Upper lobe of right lung (tissue), 1 donor: ENCODE data around the gene XPNPEP2. TPM values are rescaled to one million over a fixed set of nuclear protein-coding genes. Genes with fewer than 3 reads are reported as not detected.
"Not testable (repeated sequence)": the region's sequence is repeated elsewhere in the genome, so short reads cannot be mapped to it uniquely, and the experiment has no call there.

Experiments
- ATAC-seq: fragments of 200-7000 bp; cut with Tn5 transposase; one replicate; pipeline ENCODE4 v1.9.1; 2020; ENCODE audit warnings: mild to moderate bottlenecking, moderate library complexity
- DNase-seq: peaks from one replicate; pipeline ENCODE4 v3.0.0-alpha.2; 2020
- H3K27ac ChIP-seq: fragments of 200-600 bp; one replicate; pipeline ENCODE4 v1.8.0; 2022
- H3K27me3 ChIP-seq: fragments of 200-600 bp; one replicate; pipeline ENCODE4 v1.8.0; 2022; ENCODE audit warnings: mild to moderate bottlenecking
- H3K36me3 ChIP-seq: fragments of 200-600 bp; one replicate; pipeline ENCODE4 v1.8.0; 2022
- H3K4me1 ChIP-seq: fragments of 200-600 bp; one replicate; pipeline ENCODE4 v1.8.0; 2022
- H3K4me3 ChIP-seq: fragments of 200-600 bp; one replicate; pipeline ENCODE4 v1.8.0; 2022; ENCODE audit warnings: mild to moderate bottlenecking
- H3K9me3 ChIP-seq: fragments of 200-600 bp; one replicate; pipeline ENCODE4 v1.8.0; 2022
- intact Hi-C: fragments of 100-400 bp; cut with DNase I; formaldehyde crosslinking; loops from one replicate; pipeline ENCODE4 v1.11.0; 2022
- total RNA-seq: library from RNA; stranded (reverse); fragmentation: NEBNext Ultra II Directional; extraction: Animal tissue kit (Norgen Biotek cat#: 25700); gene quantifications from one replicate; pipeline ENCODE4 v1.2.1, GENCODE V29; 2021
- TF ChIP-seq, protein P1 (sequence below): fragments of 200-600 bp; IDR thresholded peaks from one replicate; pipeline ENCODE4 v1.8.0; 2022; ENCODE audit warnings: antibody characterized with exemption
- donor health status: DM: no; HTN: yes; CAD: no; lungs with severe emphysema.

Gene XPNPEP2
- total RNA-seq, 1 donor from 2014 or later, result 0.93 TPM

DNA sequence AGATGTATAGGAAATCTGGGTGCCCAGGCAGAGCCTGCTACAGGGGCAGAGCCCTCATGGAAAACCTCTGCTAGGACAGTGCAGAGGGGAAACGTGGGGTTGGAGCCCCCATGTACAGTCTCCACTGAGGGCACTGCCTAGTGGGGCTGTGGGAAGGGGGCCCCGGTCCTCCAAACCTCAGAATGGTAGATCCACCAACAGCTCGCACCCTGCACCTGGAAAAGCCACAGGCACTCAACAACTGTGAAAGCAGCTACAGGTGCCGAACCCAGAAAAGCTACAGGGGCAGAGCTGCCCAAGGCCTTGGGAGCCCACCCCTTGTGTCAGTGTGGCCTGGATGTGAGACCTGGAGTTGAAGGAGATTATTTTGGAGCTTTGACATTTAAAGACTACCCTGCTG, 5.4 kb upstream of the XPNPEP2 start:
- no peaks in the 10 kb centered on the region for H3K36me3 ChIP-seq

DNA sequence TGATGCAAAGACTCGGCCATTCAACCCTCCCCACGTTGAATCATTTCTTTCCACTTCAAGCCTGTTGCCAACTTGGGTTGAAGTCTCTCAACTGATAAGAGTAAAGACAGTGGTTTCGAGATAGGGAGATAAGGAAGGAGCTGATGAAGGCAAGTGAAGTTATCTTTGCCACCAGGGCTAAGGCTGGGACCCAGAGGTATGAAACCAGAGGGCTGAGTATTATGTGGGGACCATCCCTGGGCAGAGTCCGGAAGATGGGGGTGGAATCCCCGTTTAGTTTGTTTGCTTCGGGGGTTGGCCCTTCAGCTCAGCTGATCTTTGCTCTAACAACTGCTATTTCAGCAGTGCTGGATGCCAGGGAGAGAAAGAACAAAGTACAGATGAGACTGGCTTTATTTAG, 2.3 kb upstream of the XPNPEP2 start:
- intact Hi-C loops, result no loop called here
- H3K4me1 ChIP-seq, result no peaks in the 10 kb centered on the region
- no peak overlapping the region for H3K4me3 ChIP-seq
- no peak for DNase-seq
- no peaks in the 10 kb centered on the region for H3K27me3 ChIP-seq
- ATAC-seq, result no peak
- TF ChIP-seq, protein P1, sequence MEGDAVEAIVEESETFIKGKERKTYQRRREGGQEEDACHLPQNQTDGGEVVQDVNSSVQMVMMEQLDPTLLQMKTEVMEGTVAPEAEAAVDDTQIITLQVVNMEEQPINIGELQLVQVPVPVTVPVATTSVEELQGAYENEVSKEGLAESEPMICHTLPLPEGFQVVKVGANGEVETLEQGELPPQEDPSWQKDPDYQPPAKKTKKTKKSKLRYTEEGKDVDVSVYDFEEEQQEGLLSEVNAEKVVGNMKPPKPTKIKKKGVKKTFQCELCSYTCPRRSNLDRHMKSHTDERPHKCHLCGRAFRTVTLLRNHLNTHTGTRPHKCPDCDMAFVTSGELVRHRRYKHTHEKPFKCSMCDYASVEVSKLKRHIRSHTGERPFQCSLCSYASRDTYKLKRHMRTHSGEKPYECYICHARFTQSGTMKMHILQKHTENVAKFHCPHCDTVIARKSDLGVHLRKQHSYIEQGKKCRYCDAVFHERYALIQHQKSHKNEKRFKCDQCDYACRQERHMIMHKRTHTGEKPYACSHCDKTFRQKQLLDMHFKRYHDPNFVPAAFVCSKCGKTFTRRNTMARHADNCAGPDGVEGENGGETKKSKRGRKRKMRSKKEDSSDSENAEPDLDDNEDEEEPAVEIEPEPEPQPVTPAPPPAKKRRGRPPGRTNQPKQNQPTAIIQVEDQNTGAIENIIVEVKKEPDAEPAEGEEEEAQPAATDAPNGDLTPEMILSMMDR, result no peak
- no peak overlapping the region for H3K27ac ChIP-seq
- no peaks in the 10 kb centered on the region for H3K9me3 ChIP-seq
- H3K36me3 ChIP-seq, result no peaks in the 10 kb centered on the region

More for the DNA sequence above, 5.4 kb upstream of the XPNPEP2 start:
- intact Hi-C loops, result no loop called here
- TF ChIP-seq, protein P1, result no peak
- H3K4me3 ChIP-seq, result no peak overlapping the region
- ATAC-seq (no peak), DNase-seq (no peak)
- no peaks in the 10 kb centered on the region for H3K4me1 ChIP-seq
- no peak overlapping the region for H3K27ac ChIP-seq
- no peaks in the 10 kb centered on the region for H3K27me3 ChIP-seq
- no peaks in the 10 kb centered on the region for H3K9me3 ChIP-seq

DNA sequence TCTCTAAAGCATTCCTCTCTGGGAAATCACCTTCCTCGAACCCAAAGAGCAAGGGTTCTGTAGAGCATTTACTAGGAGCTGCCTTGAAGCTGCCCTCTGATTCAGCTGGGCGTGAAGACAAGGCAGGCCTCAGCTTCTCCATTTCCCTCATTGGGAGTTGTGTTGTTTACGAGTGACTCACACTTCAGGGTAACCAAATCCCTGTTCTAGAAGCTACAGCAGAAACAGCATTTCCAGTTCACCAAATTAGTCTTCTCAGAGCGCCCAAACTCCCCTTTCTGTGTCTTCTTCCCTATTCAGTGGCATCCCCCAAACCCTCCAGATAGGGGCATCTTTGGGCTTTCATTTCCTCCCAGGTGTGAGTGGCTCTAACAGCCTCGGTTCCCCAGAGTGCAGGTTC, 863 bp upstream of the XPNPEP2 start:
- H3K27ac ChIP-seq, result no peak overlapping the region
- no peaks in the 10 kb centered on the region for H3K27me3 ChIP-seq
- ATAC-seq (peak; percentile 53), DNase-seq (no peak)
- TF ChIP-seq, protein P1, result no peak
- intact Hi-C loops, result no loop called here
- no peaks in the 10 kb centered on the region for H3K36me3 ChIP-seq
- no peaks in the 10 kb centered on the region for H3K4me1 ChIP-seq
- H3K9me3 ChIP-seq, result no peaks in the 10 kb centered on the region
- no peak overlapping the region for H3K4me3 ChIP-seq

DNA sequence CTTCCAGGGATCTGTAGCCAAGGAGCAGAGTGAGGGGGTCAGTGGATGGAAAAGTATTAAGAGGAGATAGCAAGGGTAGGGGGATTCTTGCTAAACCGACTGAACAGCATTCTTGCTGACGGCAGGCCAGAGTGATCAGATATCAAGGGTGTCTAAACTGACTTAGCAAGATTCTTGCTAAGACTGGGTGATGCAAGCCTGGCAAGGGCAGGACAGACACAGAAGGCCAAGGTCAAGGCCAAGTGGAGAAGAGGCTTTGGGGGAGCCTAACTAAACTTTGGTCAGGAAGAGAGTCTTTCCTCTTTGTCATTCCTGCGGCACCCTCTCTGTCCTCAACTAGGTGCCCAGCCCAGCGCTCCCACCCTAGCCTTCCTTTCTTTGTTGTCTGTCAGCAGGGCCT, 799 bp downstream of the XPNPEP2 start:
- no peak overlapping the region for H3K27ac ChIP-seq

DNA sequence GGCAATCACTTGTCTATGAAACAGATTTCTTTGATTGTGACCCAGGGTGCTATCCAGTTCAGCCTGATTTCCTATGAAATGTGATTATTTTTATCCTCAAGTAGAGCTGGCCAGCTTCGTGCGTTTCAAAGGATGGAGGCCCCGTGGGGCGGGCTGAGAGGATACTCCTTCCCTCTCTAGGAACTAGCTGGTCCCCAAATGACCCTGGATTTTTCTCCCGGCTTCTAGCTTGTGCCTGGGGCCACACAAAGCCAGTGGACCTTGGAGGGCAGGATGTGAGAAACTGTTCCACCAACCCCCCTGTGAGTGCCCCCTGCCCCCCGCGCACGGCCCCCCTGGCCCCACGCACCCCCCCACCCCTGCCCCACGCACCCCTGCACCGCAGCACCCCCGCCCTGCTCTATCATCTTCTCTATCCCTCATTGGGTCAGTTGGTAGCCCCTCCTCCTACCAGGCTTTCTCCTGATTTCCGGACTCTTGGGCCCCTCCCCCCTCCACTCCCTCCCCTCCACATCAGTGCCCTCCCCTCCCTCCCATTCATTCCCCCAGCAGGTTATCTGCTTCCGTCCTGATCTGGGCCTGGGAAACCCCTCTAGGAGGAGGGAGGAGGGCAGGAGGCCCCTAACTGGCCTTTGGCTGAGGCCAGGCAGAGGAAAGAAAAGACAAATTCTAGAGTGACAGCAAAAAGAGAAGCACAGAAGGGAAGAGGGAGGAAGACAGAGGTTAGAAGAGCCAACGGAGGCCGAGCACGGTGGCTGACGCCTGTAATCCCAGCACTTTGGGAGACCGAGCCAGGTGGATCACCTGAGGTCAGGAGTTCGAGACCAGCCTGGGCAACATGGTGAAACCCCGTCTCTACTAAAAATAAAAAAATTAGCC, 3.3 kb downstream of the XPNPEP2 start:
- intact Hi-C loops, result no loop called here
- H3K4me1 ChIP-seq, result no peaks in the 10 kb centered on the region
- DNase-seq, result no peak
- no peak overlapping the region for H3K4me3 ChIP-seq
- TF ChIP-seq, protein P1, result no peak
- H3K27me3 ChIP-seq, result no peaks in the 10 kb centered on the region
- no peaks in the 10 kb centered on the region for H3K36me3 ChIP-seq
- no peak for ATAC-seq
- no peaks in the 10 kb centered on the region for H3K9me3 ChIP-seq
- H3K27ac ChIP-seq, result no peak overlapping the region

More for the DNA sequence above, 799 bp downstream of the XPNPEP2 start:
- Histone ChIP-seq H3K27me3 (no peaks in the 10 kb centered on the region), H3K4me3 (no peak overlapping the region), H3K9me3 (no peaks in the 10 kb centered on the region), H3K36me3 (no peaks in the 10 kb centered on the region), H3K4me1 (no peaks in the 10 kb centered on the region)
- intact Hi-C loops, result no loop called here
- ATAC-seq (no peak), DNase-seq (no peak)
- TF ChIP-seq, protein P1, result no peak

DNA sequence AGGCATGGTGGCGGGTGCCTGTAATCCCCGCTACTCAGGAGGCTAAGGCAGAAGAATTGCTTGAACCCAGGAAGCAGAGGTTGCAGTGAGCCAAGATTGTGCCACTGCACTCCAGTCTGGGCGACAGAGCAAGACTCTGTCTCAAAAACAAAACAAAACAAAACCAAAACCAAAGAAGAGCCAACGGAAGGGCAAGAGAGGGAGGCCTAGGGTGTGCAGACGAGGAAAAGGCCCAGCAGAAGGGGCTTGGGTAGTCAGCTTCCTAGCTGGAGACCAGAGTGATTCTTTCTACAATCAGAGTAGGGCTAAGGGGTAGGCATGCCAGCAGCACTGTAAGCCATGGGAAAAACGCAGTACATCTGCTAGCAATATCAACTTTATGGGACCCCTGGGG, 4.0 kb downstream of the XPNPEP2 start:
- H3K27me3 ChIP-seq, H3K4me1 ChIP-seq, H3K27ac ChIP-seq, DNase-seq, H3K9me3 ChIP-seq, intact Hi-C loops, ATAC-seq, H3K36me3 ChIP-seq, H3K4me3 ChIP-seq: not testable (repeated sequence)
